Coronary artery (tissue), 2 donors: ENCODE results near the gene NOMO2.
"Not testable (repeated sequence)": the region's sequence is repeated elsewhere in the genome, so short reads cannot be mapped to it uniquely, and the experiment has no call there.

Experiments used
- DNase-seq: peaks from one replicate; pipeline ENCODE4 v3.0.0-alpha.2; 2017; ENCODE audit warnings: low spot score
- H3K27ac ChIP-seq, 2 donors: fragments of 200-600 bp; sonication (generic); one replicate each; pipeline ENCODE4 v1.5.1; 2016 to 2019
- H3K4me3 ChIP-seq: fragments of 200-600 bp; sonication (generic); 2 replicates; pipeline ENCODE4 v1.5.1; 2016; ENCODE audit warnings: mild to moderate bottlenecking, moderate library complexity
- CTCF ChIP-seq: fragments of 200-600 bp; sonication (generic); IDR thresholded peaks from one replicate; pipeline ENCODE4 v1.5.1; 2019; ENCODE audit warnings: antibody characterized with exemption

The NOMO2 gene

DNA sequence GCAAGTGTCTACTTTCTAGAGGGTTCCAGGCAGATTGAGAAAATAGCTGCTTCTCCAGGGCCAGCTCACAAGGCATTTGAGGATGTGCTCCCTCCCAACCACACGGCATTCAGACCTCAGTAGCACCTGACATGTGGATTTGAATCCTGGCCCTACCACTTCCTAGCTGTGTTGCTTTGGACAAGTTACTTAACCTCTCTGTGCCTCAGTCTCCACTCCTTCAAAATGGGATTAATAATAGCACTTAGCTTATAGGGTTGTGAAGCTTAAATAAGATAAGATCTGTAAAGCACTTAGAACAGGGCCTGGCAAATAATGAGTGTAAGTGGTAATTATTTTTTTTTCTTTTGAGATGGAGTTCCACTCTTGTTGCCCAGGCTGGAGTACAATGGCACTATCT lies 21.0 kb upstream of the NOMO2 start:
- no peak for TF ChIP-seq CTCF

DNA sequence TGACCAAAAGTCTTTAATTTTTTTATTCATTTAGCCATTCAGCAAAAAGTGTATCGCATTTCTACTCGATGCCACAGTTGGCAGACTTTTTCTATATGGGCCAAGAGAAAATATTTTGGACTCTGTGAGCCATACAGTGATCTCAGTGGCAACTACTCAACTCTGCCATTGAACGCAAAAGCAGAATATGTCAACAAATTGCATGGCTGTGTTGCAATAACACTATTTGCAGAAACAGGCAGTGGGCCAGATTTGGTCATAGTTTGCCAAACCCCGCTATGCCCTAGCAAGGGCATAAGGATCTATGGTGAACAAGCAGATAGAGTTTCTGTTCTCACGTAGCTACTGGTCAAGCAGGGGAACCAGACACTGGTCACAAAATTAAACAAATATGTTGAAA lies 18.5 kb upstream of the NOMO2 start:
- not testable (repeated sequence) for DNase-seq, H3K4me3 ChIP-seq, H3K27ac ChIP-seq

More for the DNA sequence above, 21.0 kb upstream of the NOMO2 start:
- H3K4me3 ChIP-seq, result no peak overlapping the region
- DNase-seq, result no peak
- no peak overlapping the region for H3K27ac ChIP-seq

- DNase-seq, H3K27ac ChIP-seq: not testable (repeated sequence)
Measured at GRCh38 chr16:18579261-18579660, 17.4 kb upstream of the NOMO2 start.

DNA sequence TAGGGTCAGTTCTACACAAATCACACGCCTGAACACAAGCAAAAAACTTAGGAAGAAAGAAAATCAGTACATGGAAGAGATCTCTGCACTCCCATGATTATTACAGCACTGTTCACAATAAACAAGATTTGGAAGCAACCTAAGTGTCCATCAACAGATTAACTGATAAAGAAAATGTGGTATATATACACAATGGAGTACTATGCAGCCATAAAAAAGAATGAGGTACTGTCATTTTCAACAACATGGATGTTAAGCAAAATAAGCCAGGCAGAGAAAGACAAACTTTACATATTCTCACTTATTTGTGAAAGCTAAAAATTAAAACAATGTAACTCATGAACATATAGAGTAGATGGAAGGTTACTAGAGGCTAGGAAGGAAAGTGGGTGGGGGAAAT lies 16.0 kb upstream of the NOMO2 start:
- not testable (repeated sequence) for H3K27ac ChIP-seq, H3K4me3 ChIP-seq, DNase-seq

More at GRCh38 chr16:18579261-18579660, 17.4 kb upstream of the NOMO2 start:
- H3K4me3 ChIP-seq, result not testable (repeated sequence)

GRCh38 chr16:18575945-18576344 lies 14.0 kb upstream of the NOMO2 start:
- DNase-seq, H3K27ac ChIP-seq, H3K4me3 ChIP-seq: not testable (repeated sequence)

GRCh38 chr16:18575298-18575917 lies 13.5 kb upstream of the NOMO2 start:
- DNase-seq, H3K4me3 ChIP-seq: not testable (repeated sequence)

DNA sequence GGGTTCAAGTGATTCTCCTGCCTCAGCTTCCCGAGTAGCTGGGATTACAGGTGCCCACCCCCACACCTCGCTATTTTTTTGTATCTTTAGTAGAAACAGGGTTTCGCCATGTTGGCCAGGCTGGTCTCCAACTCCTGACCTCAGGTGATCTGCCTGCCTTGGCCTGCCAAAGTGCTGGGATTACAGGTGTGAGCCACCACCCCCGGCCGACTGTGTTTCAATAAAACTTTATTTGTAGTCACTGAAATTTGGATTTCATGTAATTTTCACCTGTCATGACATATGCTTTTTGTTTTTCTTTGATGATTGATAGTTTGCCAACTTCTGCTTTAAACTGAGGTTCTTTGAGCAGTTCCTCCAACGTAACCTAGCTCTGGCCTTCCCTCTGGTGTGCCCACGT lies 12.0 kb upstream of the NOMO2 start:
- not testable (repeated sequence) for H3K27ac ChIP-seq, DNase-seq, H3K4me3 ChIP-seq

More at GRCh38 chr16:18575298-18575917, 13.5 kb upstream of the NOMO2 start:
- H3K27ac ChIP-seq, result not testable (repeated sequence)

GRCh38 chr16:18572973-18573372 lies 11.1 kb upstream of the NOMO2 start:
- not testable (repeated sequence) for DNase-seq, H3K4me3 ChIP-seq, H3K27ac ChIP-seq

- not testable (repeated sequence) for H3K27ac ChIP-seq
- H3K4me3 ChIP-seq, result peak overlapping the region; percentile 42
Measured at GRCh38 chr16:18571307-18571850, 9.5 kb upstream of the NOMO2 start.

GRCh38 chr16:18570529-18571306 lies 8.8 kb upstream of the NOMO2 start:
- not testable (repeated sequence) for H3K27ac ChIP-seq, DNase-seq
- peak overlapping the region; percentile 60 for H3K4me3 ChIP-seq

More at GRCh38 chr16:18571307-18571850, 9.5 kb upstream of the NOMO2 start:
- DNase-seq, result not testable (repeated sequence)

DNA sequence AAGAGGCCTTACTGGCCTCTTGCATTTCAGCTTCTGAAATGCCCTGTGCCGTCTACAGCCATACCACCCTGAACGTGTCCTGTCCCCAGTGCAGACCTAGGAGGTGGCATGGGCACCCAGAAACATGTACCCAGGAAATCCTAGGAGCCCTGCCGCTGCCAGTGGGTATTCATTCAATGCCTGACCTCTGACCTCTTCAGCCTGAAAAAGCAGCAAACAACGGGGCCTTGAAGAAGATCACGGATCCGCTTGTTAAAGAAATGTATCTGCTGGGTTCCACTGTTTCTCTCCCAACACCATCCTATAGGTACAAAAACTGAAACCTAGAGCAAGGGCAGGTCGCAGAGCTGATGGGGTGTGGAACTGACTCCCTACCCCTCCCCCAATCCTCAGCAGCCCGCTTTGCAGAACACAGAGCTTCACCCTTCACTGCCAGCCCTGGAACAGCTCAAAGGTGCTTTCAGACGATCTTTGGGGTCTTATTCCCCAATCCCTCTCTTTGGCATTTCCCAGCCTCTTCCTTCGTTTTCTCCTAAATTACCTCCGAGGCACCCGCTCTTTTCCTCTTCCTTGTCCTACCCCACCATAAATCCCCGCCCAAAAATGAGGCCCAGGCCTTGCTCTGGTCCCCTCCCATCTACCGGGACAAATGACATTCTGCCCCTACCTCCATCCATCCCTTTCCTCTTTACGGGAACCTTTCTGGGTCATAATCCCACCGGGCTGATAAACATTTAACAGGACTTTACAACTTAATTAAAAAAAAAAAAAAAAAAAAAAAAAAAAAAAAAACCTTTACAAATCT lies 1.3 kb downstream of the NOMO2 start:
- not testable (repeated sequence) for H3K27ac ChIP-seq, DNase-seq
- H3K4me3 ChIP-seq, result peak overlapping the region; percentile 82

- DNase-seq, H3K27ac ChIP-seq, H3K4me3 ChIP-seq: not testable (repeated sequence)
Measured at GRCh38 chr16:18553671-18554070, 8.2 kb downstream of the NOMO2 start.

- not testable (repeated sequence) for H3K4me3 ChIP-seq, DNase-seq, H3K27ac ChIP-seq
Measured at GRCh38 chr16:18547382-18547781, 14.5 kb downstream of the NOMO2 start.

DNA sequence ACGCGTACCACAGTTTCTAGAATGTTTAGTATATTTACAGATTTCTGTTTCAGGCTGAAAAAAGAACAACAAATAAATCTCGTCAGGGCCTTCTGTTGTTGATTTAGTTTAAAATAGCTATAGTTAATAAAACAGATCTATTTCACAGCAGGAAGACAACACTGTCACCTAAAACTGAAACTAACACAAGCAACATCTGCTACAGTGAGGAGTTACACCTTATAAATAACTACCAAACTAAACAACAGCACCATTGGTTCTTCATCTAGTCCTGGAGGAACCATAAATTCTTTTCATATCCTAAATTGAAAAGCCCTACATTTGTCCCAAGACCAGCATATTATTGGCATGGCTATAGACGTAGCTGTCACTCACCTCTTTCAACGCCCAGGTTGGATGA lies 15.0 kb downstream of the NOMO2 start:
- H3K4me3 ChIP-seq, DNase-seq, H3K27ac ChIP-seq: not testable (repeated sequence)

GRCh38 chr16:18544232-18545081 lies 17.4 kb downstream of the NOMO2 start:
- DNase-seq, H3K27ac ChIP-seq, H3K4me3 ChIP-seq: not testable (repeated sequence)

DNA sequence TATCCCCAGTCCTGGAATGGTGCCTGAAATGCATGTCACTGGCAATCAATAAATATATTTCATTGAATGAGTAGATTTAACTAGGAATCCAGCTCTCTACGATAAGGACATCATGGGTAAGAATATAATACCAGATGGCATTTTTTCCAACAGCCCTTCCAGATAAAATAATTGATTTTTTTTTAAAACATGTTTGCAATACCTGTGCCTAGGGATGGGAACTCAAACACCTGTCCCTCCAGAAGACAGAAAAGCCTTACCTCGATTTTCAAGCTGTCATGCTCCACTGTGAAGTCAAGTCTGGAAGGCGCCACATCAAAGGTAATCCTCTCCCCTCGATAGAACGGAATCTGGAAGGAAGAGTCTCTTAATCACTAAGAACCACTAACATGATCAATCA lies 20.0 kb downstream of the NOMO2 start:
- not testable (repeated sequence) for H3K4me3 ChIP-seq, DNase-seq, H3K27ac ChIP-seq

GRCh38 chr16:18537004-18537403 lies 24.9 kb downstream of the NOMO2 start:
- not testable (repeated sequence) for H3K4me3 ChIP-seq, DNase-seq, H3K27ac ChIP-seq
